ENCODE results near the gene SND1. TPM values are rescaled to one million over a fixed set of nuclear protein-coding genes. Genes with fewer than 3 reads are reported as not detected.

The SND1 gene
- polyA plus RNA-seq, 3 donors = 158 to 177 (median 163) TPM

GRCh38 chr7:127884066-127884559 lies 232.1 kb downstream of the SND1 start:
- DNase-seq (ENCODE audit: low read depth in 3 of 3, low spot score in 2 of 3) = no peak

- no peak for DNase-seq (ENCODE audit: low read depth in 3 of 3, low spot score in 2 of 3)
Measured at GRCh38 chr7:127885222-127885772, 233.3 kb downstream of the SND1 start.

- DNase-seq (ENCODE audit: low read depth in 3 of 3, low spot score in 2 of 3) = no peak
Measured at GRCh38 chr7:127885843-127886242, 233.8 kb downstream of the SND1 start.

- DNase-seq (ENCODE audit: low read depth in 3 of 3, low spot score in 2 of 3) = no peak
Measured at GRCh38 chr7:127886248-127886647, 234.3 kb downstream of the SND1 start.

GRCh38 chr7:127887096-127887495 lies 235.1 kb downstream of the SND1 start:
- no peak for DNase-seq (ENCODE audit: low read depth in 3 of 3, low spot score in 2 of 3)

GRCh38 chr7:127887631-127888030 lies 235.6 kb downstream of the SND1 start:
- DNase-seq (ENCODE audit: low read depth in 3 of 3, low spot score in 2 of 3) = no peak

GRCh38 chr7:127888411-127888810 lies 236.4 kb downstream of the SND1 start:
- no peak for DNase-seq (ENCODE audit: low read depth in 3 of 3, low spot score in 2 of 3)

GRCh38 chr7:127888825-127889224 lies 236.8 kb downstream of the SND1 start:
- DNase-seq (ENCODE audit: low read depth in 3 of 3, low spot score in 2 of 3) = no peak

GRCh38 chr7:127889677-127890076 lies 237.7 kb downstream of the SND1 start:
- no peak for DNase-seq (ENCODE audit: low read depth in 3 of 3, low spot score in 2 of 3)

GRCh38 chr7:127890726-127891125 lies 238.7 kb downstream of the SND1 start:
- no peak for DNase-seq (ENCODE audit: low read depth in 3 of 3, low spot score in 2 of 3)

- DNase-seq (ENCODE audit: low read depth in 3 of 3, low spot score in 2 of 3) = no peak
Measured at GRCh38 chr7:127891144-127891543, 239.2 kb downstream of the SND1 start.

GRCh38 chr7:127891854-127892438 lies 240.0 kb downstream of the SND1 start:
- DNase-seq (ENCODE audit: low read depth in 3 of 3, low spot score in 2 of 3) = no peak

- DNase-seq (ENCODE audit: low read depth in 3 of 3, low spot score in 2 of 3) = no peak
Measured at GRCh38 chr7:127892488-127893314, 240.7 kb downstream of the SND1 start.

GRCh38 chr7:127893547-127893946 lies 241.6 kb downstream of the SND1 start:
- DNase-seq (ENCODE audit: low read depth in 3 of 3, low spot score in 2 of 3) = no peak

- no peak for DNase-seq (ENCODE audit: low read depth in 3 of 3, low spot score in 2 of 3)
Measured at GRCh38 chr7:127894588-127894987, 242.6 kb downstream of the SND1 start.

- no peak for DNase-seq (ENCODE audit: low read depth in 3 of 3, low spot score in 2 of 3)
Measured at GRCh38 chr7:127895360-127895759, 243.4 kb downstream of the SND1 start.

- DNase-seq (ENCODE audit: low read depth in 3 of 3, low spot score in 2 of 3) = no peak
Measured at GRCh38 chr7:127895814-127896280, 243.9 kb downstream of the SND1 start.

- no peak for DNase-seq (ENCODE audit: low read depth in 3 of 3, low spot score in 2 of 3)
Measured at GRCh38 chr7:127896659-127897058, 244.7 kb downstream of the SND1 start.

- no peak for DNase-seq (ENCODE audit: low read depth in 3 of 3, low spot score in 2 of 3)
Measured at GRCh38 chr7:127897704-127898454, 245.9 kb downstream of the SND1 start.

GRCh38 chr7:127899411-127899810 lies 247.4 kb downstream of the SND1 start:
- no peak for DNase-seq (ENCODE audit: low read depth in 3 of 3, low spot score in 2 of 3)

GRCh38 chr7:127900141-127900540 lies 248.1 kb downstream of the SND1 start:
- DNase-seq (ENCODE audit: low read depth in 3 of 3, low spot score in 2 of 3) = no peak

All from right renal cortex interstitium (tissue), 3 donors.